Measurements from ENCODE around the gene ASL. TPM values are rescaled to one million over a fixed set of nuclear protein-coding genes. Genes with fewer than 3 reads are reported as not detected.

ASL gene
- total and polyA plus RNA-seq, 9 of the 15 experiments (the other 6 are each of a cell fraction or from before 2014, with no cell fraction given) = 2.6 to 67.0 (median 33.3) TPM

DNA sequence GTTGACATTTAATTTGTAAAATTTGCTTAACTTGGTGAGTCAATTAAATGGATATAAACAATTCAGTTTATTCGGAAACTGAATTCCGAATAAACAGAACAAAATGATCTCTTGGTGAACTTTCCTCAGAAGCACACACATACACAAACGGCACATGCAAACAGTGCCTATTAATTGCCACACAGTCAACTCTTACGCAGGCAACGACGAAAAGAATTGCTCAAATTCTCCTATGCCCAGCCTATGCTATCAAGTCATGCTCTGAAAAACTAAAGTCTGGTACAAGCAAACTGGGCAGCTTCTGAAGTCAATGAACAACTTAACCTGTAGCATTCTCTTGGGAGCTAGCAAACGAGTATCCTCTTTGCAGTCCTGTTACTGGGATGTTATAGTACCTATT, 38.8 kb upstream of the ASL start:
- H3K36me3 ChIP-seq (ENCODE audit: control insufficient read depth, insufficient read depth, low read length) = no peaks in the 10 kb centered on the region
- H4K20me1 ChIP-seq (replicated peaks; ENCODE audit: control insufficient read depth, insufficient read depth, low read length) = no peaks in the 10 kb centered on the region
- H3K9me1 ChIP-seq (ENCODE audit: control insufficient read depth, insufficient read depth, low read length) = no peaks in the 10 kb centered on the region
- CTCF ChIA-PET (ENCODE audit: low intra/inter-chr PET ratio) = no interaction called here
- POLR2A ChIA-PET = no interaction called here
- H3K4me2 ChIP-seq (ENCODE audit: insufficient read depth, low read length) = no peak overlapping the region
- no peaks in the 10 kb centered on the region for H3K9me3 ChIP-seq (replicated peaks; ENCODE audit: control insufficient read depth, insufficient read depth, low read depth, low read length)
- FAIRE-seq = no peak
- no peak overlapping the region for H3K27ac ChIP-seq (ENCODE audit: extremely low read depth, low read depth, low read length)
- in situ Hi-C loops (cut with MboI) = loop anchor here (5.0 kb wide), 1 partner anchor 86 kb away; no protein-coding TSS in a partner anchor
- H3K79me2 ChIP-seq (ENCODE audit: control insufficient read depth, insufficient read depth, low read length) = no peaks in the 10 kb centered on the region
- H3K4me1 ChIP-seq (replicated peaks in 1 of 2; ENCODE audit: control insufficient read depth in 2 of 2, insufficient read depth in 2 of 2, low read length in 2 of 2) = no peaks in the 10 kb centered on the region
- no TSS peak for BruUV-seq (replicated peaks)
- no peak for ATAC-seq
- WGBS (ENCODE audit: insufficient coverage, low coverage, missing lambda C conversion rate) = 4% methylated on average over 7 of the region's 7 CpGs
- no peak overlapping the region for H2AFZ ChIP-seq (ENCODE audit: low read depth, low read length)
- no peak for DNase-seq (ENCODE audit: extremely low read depth in 1 of 4, low spot score in 3 of 4)
- intact Hi-C loops (cut with micrococcal nuclease) = loop anchor here (10.0 kb wide), 4 partner anchors 168 to 968 kb away; partner anchors contain the start of gene TPST1
- no peak overlapping the region for H3K4me3 ChIP-seq
- H3K27me3 ChIP-seq (ENCODE audit: control insufficient read depth in 2 of 2, insufficient read depth in 2 of 2, low read length in 2 of 2) = peaks cover 7 to 13% of the 10 kb centered on the region in 2 experiments; a peak in 4 of 5 replicates
- TF ChIP-seq RNF2 (IDR thresholded peaks at IDR 0.05) = 0 out of 2 replicates have a peak, but pooled peaks have one; percentile 13
- no peak for TF ChIP-seq HNRNPL (IDR thresholded peaks at IDR 0.05; ENCODE audit: low read depth, low read length)
- TF ChIP-seq ZNF174 (CRISPR knock-in tag; IDR thresholded peaks at IDR 0.05) = no peak
- no peak overlapping the region for H3K9ac ChIP-seq (ENCODE audit: insufficient read depth in 1 of 2, low read depth in 2 of 2, low read length in 2 of 2)

DNA sequence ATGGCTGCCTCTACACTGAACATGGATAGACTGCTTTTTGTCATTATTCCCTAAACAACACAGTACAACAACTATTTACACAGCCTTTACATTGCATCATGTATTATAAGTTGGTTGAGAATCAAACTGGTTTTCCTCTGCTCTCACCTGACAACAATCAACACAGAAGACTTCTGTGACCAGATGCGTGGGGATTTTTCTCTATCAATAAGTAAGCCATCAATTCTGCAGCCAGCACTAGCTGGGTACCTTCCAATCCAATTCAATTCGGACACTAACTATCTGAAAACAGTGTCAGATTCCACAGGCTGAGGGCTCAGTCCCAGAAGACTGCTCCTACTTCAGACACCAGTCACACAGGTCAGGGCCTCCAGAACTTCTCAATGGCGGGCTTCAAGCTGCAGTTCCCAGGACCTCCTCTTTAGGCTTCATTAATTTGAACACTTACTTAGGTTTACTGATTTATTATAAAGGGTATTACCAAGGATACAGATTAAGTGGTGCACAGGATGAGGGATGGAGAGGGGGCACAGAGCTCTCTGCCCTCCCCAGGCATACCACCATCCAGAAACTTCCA, 36.4 kb upstream of the ASL start:
- no peaks in the 10 kb centered on the region for H3K9me1 ChIP-seq (ENCODE audit: control insufficient read depth, insufficient read depth, low read length)
- no peak overlapping the region for H3K4me2 ChIP-seq (ENCODE audit: insufficient read depth, low read length)
- H3K27ac ChIP-seq (ENCODE audit: extremely low read depth, low read depth, low read length) = no peak overlapping the region
- 14% methylated on average over 3 of the region's 3 CpGs for WGBS (ENCODE audit: insufficient coverage, low coverage, missing lambda C conversion rate)
- H3K36me3 ChIP-seq (ENCODE audit: control insufficient read depth, insufficient read depth, low read length) = no peaks in the 10 kb centered on the region
- no TSS peak for BruUV-seq (replicated peaks)
- in situ Hi-C loops (cut with MboI) = loop anchor here (5.0 kb wide), 1 partner anchor 83 kb away; no protein-coding TSS in a partner anchor
- ATAC-seq (no peak; the same call in 2 of the 3 replicates), FAIRE-seq (no peak), DNase-seq (ENCODE audit: extremely low read depth in 1 of 4, low spot score in 3 of 4) (no peak)
- H3K9me3 ChIP-seq (replicated peaks; ENCODE audit: control insufficient read depth, insufficient read depth, low read depth, low read length) = no peaks in the 10 kb centered on the region
- POLR2A ChIA-PET = interaction anchor here (0.6 kb wide), 1 partner anchor 8 kb away, joined by 3 read pairs; no protein-coding TSS in a partner anchor
- peaks cover 0 to 6% of the 10 kb centered on the region in 2 experiments; a peak in 3 of 5 replicates for H3K4me1 ChIP-seq (replicated peaks in 1 of 2; ENCODE audit: control insufficient read depth in 2 of 2, insufficient read depth in 2 of 2, low read length in 2 of 2)
- peaks cover 13% of the 10 kb centered on the region in 2 experiments for H3K27me3 ChIP-seq (ENCODE audit: control insufficient read depth in 2 of 2, insufficient read depth in 2 of 2, low read length in 2 of 2)
- no peak overlapping the region for H3K9ac ChIP-seq (ENCODE audit: insufficient read depth in 1 of 2, low read depth in 2 of 2, low read length in 2 of 2)
- no peaks in the 10 kb centered on the region for H3K79me2 ChIP-seq (ENCODE audit: control insufficient read depth, insufficient read depth, low read length)
- no peak overlapping the region for H3K4me3 ChIP-seq
- intact Hi-C loops (cut with micrococcal nuclease) = loop anchor here (10.0 kb wide), 4 partner anchors 166 to 966 kb away; partner anchors contain the start of gene TPST1
- no peaks in the 10 kb centered on the region for H4K20me1 ChIP-seq (replicated peaks; ENCODE audit: control insufficient read depth, insufficient read depth, low read length)
- no peak overlapping the region for H2AFZ ChIP-seq (ENCODE audit: low read depth, low read length)
- CTCF ChIA-PET (ENCODE audit: low intra/inter-chr PET ratio) = no interaction called here
- TF ChIP-seq CSDE1 (IDR thresholded peaks at IDR 0.05) (no peak), STAT5A (IDR thresholded peaks at IDR 0.05; ENCODE audit: borderline replicate concordance, low read length) (no peak), SNAPC5 (CRISPR knock-in tag; IDR thresholded peaks at IDR 0.05) (no peak), ZBTB5 (IDR thresholded peaks at IDR 0.05) (no peak), SMARCE1 (IDR thresholded peaks at IDR 0.05) (no peak), SPI1 (IDR thresholded peaks at IDR 0.05; ENCODE audit: borderline replicate concordance, low read depth, low read length) (no peak), ASH1L (IDR thresholded peaks at IDR 0.05; ENCODE audit: borderline replicate concordance, low read depth, partially characterized antibody) (no peak), GATAD2B (IDR thresholded peaks at IDR 0.05; ENCODE audit: borderline replicate concordance) (no peak), ZNF263 (CRISPR knock-in tag; IDR thresholded peaks at IDR 0.05; ENCODE audit: borderline replicate concordance) (no peak), CBX3 (IDR thresholded peaks at IDR 0.05; ENCODE audit: borderline replicate concordance in 1 of 2, low read length in 2 of 2) (no peak), PTBP1 (IDR thresholded peaks at IDR 0.05; ENCODE audit: low read depth, low read length) (no peak)

Measured in K562 (cell line).